Activated CD4-positive, alpha-beta memory T cell treated with anti-CD3 and anti-CD28 coated beads for 36 hours (primary cell): ENCODE results near the gene HOXB2. TPM values are rescaled to one million over a fixed set of nuclear protein-coding genes. Genes with fewer than 3 reads are reported as not detected.

Source experiments
- CTCF ChIA-PET: fragments of 350-600 bp; sonication (Branson Sonifier 250); formaldehyde crosslinking; loops from one replicate; lab custom pipeline; 2021; ENCODE audit warnings: antibody characterized with exemption, inconsistent platforms; lab: Charles Lee
- POLR2A ChIA-PET: fragments of 350-600 bp; sonication (Branson Sonifier 250); formaldehyde crosslinking; loops from one replicate; lab custom pipeline; 2021; ENCODE audit warnings: antibody characterized with exemption; lab: Charles Lee
- DNase-seq: peaks from one replicate; pipeline ENCODE4 v3.0.0-alpha.2; 2020
- H3K27ac Mint-ChIP-seq: one replicate; pipeline ENCODE4 v1.8.0; 2021; ENCODE audit warnings: mixed read lengths
- H3K27me3 Mint-ChIP-seq: one replicate; pipeline ENCODE4 v1.8.0; 2021; ENCODE audit warnings: mixed read lengths
- H3K36me3 Mint-ChIP-seq: one replicate; pipeline ENCODE4 v1.8.0; 2021; ENCODE audit warnings: mixed read lengths
- H3K4me1 Mint-ChIP-seq: one replicate; pipeline ENCODE4 v1.8.0; 2021; ENCODE audit warnings: low read depth, mixed read lengths
- H3K4me3 Mint-ChIP-seq: one replicate; pipeline ENCODE4 v1.8.0; 2021; ENCODE audit warnings: mild to moderate bottlenecking, mixed read lengths
- H3K9me3 Mint-ChIP-seq: one replicate; pipeline ENCODE4 v1.8.0; 2021; ENCODE audit warnings: mixed read lengths
- intact Hi-C: fragments of 100-400 bp; cut with micrococcal nuclease; formaldehyde crosslinking; loops from one replicate; pipeline ENCODE4 v1.15.1; 2023
- total RNA-seq, 2 experiments: library from RNA; stranded (reverse); gene quantifications; one replicate each; pipeline ENCODE4 v1.2.3, GENCODE V29; 2021

HOXB2 gene
- total RNA-seq, 2 experiments from 2014 or later = 13.3 to 16.8 TPM

- Mint-ChIP-seq H3K36me3 (no peaks in the 10 kb centered on the region), H3K27me3 (peaks cover 8% of the 10 kb centered on the region), H3K4me3 (no peak overlapping the region), H3K9me3 (no peaks in the 10 kb centered on the region), H3K4me1 (peaks cover 3% of the 10 kb centered on the region), H3K27ac (no peak overlapping the region)
- CTCF ChIA-PET = interaction anchor here (1.4 kb wide), 1 partner anchor 23 kb away, joined by 5 read pairs; no protein-coding TSS in a partner anchor
- intact Hi-C loops = no loop called here
- POLR2A ChIA-PET = no interaction called here
- no peak for DNase-seq
Observed at GRCh38 chr17:48569674-48570324, 24.9 kb upstream of the HOXB2 start.

- Mint-ChIP-seq H3K36me3 (no peaks in the 10 kb centered on the region), H3K4me3 (no peak overlapping the region), H3K27ac (no peak overlapping the region), H3K9me3 (no peaks in the 10 kb centered on the region), H3K4me1 (peaks cover 3% of the 10 kb centered on the region), H3K27me3 (peaks cover 8% of the 10 kb centered on the region)
- CTCF ChIA-PET = interaction anchor here (1.4 kb wide), 1 partner anchor 24 kb away, joined by 5 read pairs; no protein-coding TSS in a partner anchor
- intact Hi-C loops = no loop called here
- DNase-seq = no peak
- POLR2A ChIA-PET = no interaction called here
Observed at GRCh38 chr17:48569240-48569582, 24.3 kb upstream of the HOXB2 start.

GRCh38 chr17:48568499-48569239 is 23.8 kb upstream of the HOXB2 start:
- H3K27ac Mint-ChIP-seq = no peak overlapping the region
- peaks cover 3% of the 10 kb centered on the region for H3K4me1 Mint-ChIP-seq
- H3K4me3 Mint-ChIP-seq = no peak overlapping the region
- no peak for DNase-seq
- intact Hi-C loops = no loop called here
- H3K9me3 Mint-ChIP-seq = no peaks in the 10 kb centered on the region
- no peaks in the 10 kb centered on the region for H3K36me3 Mint-ChIP-seq
- POLR2A ChIA-PET = no interaction called here
- CTCF ChIA-PET = no interaction called here
- H3K27me3 Mint-ChIP-seq = peaks cover 10% of the 10 kb centered on the region

- CTCF ChIA-PET = interaction anchor here (0.6 to 1.0 kb wide), 2 partner anchors 111 to 143 kb away, joined by 3 to 4 read pairs; no protein-coding TSS in a partner anchor
- Mint-ChIP-seq H3K27ac (no peak overlapping the region), H3K4me1 (peaks cover 3% of the 10 kb centered on the region), H3K4me3 (no peak overlapping the region), H3K27me3 (peaks cover 10% of the 10 kb centered on the region), H3K36me3 (no peaks in the 10 kb centered on the region), H3K9me3 (no peaks in the 10 kb centered on the region)
- intact Hi-C loops = no loop called here
- DNase-seq = no peak
- POLR2A ChIA-PET = interaction anchor here (1.0 kb wide), 1 partner anchor 26 kb away, joined by 3 read pairs; no protein-coding TSS in a partner anchor
Observed at GRCh38 chr17:48567646-48568354, 22.9 kb upstream of the HOXB2 start.

GRCh38 chr17:48567209-48567608 is 22.3 kb upstream of the HOXB2 start:
- Mint-ChIP-seq H3K4me1 (peaks cover 3% of the 10 kb centered on the region), H3K36me3 (no peaks in the 10 kb centered on the region), H3K27me3 (peaks cover 10% of the 10 kb centered on the region), H3K27ac (no peak overlapping the region), H3K9me3 (no peaks in the 10 kb centered on the region), H3K4me3 (no peak overlapping the region)
- ChIA-PET CTCF (interaction anchor here (0.6 to 1.4 kb wide), 3 partner anchors 26 to 143 kb away, joined by 3 to 4 read pairs (median 3); no protein-coding TSS in a partner anchor), POLR2A (interaction anchor here (1.0 kb wide), 1 partner anchor 26 kb away, joined by 3 read pairs; no protein-coding TSS in a partner anchor)
- intact Hi-C loops = no loop called here
- DNase-seq = no peak

GRCh38 chr17:48566717-48567116 is 21.8 kb upstream of the HOXB2 start:
- intact Hi-C loops = no loop called here
- CTCF ChIA-PET = interaction anchor here (0.6 to 1.4 kb wide), 2 partner anchors 26 to 142 kb away, joined by 3 to 4 read pairs; no protein-coding TSS in a partner anchor
- DNase-seq = no peak
- no peak overlapping the region for H3K27ac Mint-ChIP-seq
- POLR2A ChIA-PET = no interaction called here
- H3K27me3 Mint-ChIP-seq = peaks cover 10% of the 10 kb centered on the region
- peaks cover 3% of the 10 kb centered on the region for H3K4me1 Mint-ChIP-seq
- H3K36me3 Mint-ChIP-seq = no peaks in the 10 kb centered on the region
- H3K9me3 Mint-ChIP-seq = no peaks in the 10 kb centered on the region
- no peak overlapping the region for H3K4me3 Mint-ChIP-seq

GRCh38 chr17:48565925-48566710 is 21.2 kb upstream of the HOXB2 start:
- Mint-ChIP-seq H3K27me3 (peaks cover 10% of the 10 kb centered on the region), H3K4me1 (peaks cover 3% of the 10 kb centered on the region), H3K36me3 (no peaks in the 10 kb centered on the region), H3K9me3 (no peaks in the 10 kb centered on the region), H3K4me3 (no peak overlapping the region), H3K27ac (no peak overlapping the region)
- intact Hi-C loops = no loop called here
- ChIA-PET CTCF (interaction anchor here (1.4 kb wide), 1 partner anchor 27 kb away, joined by 3 read pairs; no protein-coding TSS in a partner anchor), POLR2A (no interaction called here)
- DNase-seq = no peak

- no peaks in the 10 kb centered on the region for H3K36me3 Mint-ChIP-seq
- DNase-seq = no peak
- ChIA-PET POLR2A (no interaction called here), CTCF (no interaction called here)
- H3K9me3 Mint-ChIP-seq = no peaks in the 10 kb centered on the region
- H3K27me3 Mint-ChIP-seq = peaks cover 10% of the 10 kb centered on the region
- no peak overlapping the region for H3K27ac Mint-ChIP-seq
- intact Hi-C loops = no loop called here
- no peak overlapping the region for H3K4me3 Mint-ChIP-seq
- H3K4me1 Mint-ChIP-seq = peaks cover 3% of the 10 kb centered on the region
Observed at GRCh38 chr17:48565022-48565554, 20.2 kb upstream of the HOXB2 start.

GRCh38 chr17:48564188-48565021 is 19.5 kb upstream of the HOXB2 start:
- CTCF ChIA-PET = no interaction called here
- POLR2A ChIA-PET = no interaction called here

GRCh38 chr17:48563867-48564187 is 18.9 kb upstream of the HOXB2 start:
- no peaks in the 10 kb centered on the region for H3K36me3 Mint-ChIP-seq
- H3K27ac Mint-ChIP-seq = no peak overlapping the region
- intact Hi-C loops = loop anchor here (2.0 kb wide), 1 partner anchor 65 kb away; no protein-coding TSS in a partner anchor
- H3K4me1 Mint-ChIP-seq = peaks cover 3% of the 10 kb centered on the region
- ChIA-PET CTCF (interaction anchor here (1.2 kb wide), 1 partner anchor 30 kb away, joined by 5 read pairs; the partner anchor contains the start of gene HOXB5), POLR2A (no interaction called here)
- H3K9me3 Mint-ChIP-seq = no peaks in the 10 kb centered on the region
- peaks cover 8% of the 10 kb centered on the region for H3K27me3 Mint-ChIP-seq
- no peak overlapping the region for H3K4me3 Mint-ChIP-seq
- DNase-seq = no peak

More at GRCh38 chr17:48564188-48565021, 19.5 kb upstream of the HOXB2 start:
- DNase-seq = no peak
- no peaks in the 10 kb centered on the region for H3K36me3 Mint-ChIP-seq
- H3K4me1 Mint-ChIP-seq = peaks cover 3% of the 10 kb centered on the region
- intact Hi-C loops = no loop called here
- H3K27me3 Mint-ChIP-seq = peaks cover 10% of the 10 kb centered on the region
- H3K4me3 Mint-ChIP-seq = no peak overlapping the region
- H3K9me3 Mint-ChIP-seq = no peaks in the 10 kb centered on the region
- H3K27ac Mint-ChIP-seq = no peak overlapping the region
